ENCODE measurements around the gene VPS39.

DNA sequence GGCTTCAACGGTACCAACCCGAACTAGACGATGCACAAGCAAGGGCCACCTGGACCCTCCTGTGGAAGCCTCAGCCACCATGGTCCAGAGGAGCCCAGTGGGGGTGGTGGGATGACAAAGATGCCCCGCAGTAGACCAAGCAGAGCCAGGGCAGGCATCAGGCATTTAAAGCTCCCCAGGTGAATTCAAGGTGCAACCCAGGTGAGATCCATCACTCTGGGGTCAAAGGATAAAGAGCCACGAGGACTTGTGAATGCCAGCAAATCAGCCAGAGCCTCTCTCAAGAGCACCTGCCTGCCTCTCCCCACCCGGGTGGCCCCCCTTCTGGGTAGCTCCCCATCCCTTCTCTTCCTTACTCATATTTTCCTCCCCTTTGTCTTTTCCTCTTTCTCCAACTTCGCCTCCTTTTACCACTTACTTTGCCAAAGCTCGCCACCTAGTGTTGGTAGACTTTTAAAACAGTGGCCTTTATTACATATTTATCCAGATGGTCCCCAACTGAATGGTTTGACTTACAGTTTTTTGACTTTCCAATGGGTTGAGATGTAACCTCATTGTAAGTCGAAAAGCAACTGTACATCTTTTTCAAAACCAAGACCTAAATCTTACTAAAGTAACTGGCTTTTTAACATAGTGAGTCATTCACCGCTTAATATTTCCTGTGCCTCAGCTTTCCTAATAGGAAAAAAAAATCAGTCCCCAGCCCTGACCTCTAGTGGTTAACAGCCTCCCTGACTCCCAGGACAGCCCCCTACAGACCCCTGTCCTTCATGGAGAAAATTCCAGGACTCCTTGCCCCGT lies 70.4 kb downstream of the VPS39 start:
- TF ChIP-seq POLR2AphosphoS5 (IDR thresholded peaks at IDR 0.05; ENCODE audit: low read depth, low read length) (no peak), TAF1 (IDR thresholded peaks at IDR 0.05; ENCODE audit: borderline replicate concordance, insufficient read depth, low read length) (no peak), SIN3A (IDR thresholded peaks at IDR 0.05; ENCODE audit: borderline replicate concordance, insufficient read depth, low read length) (no peak), FOXP2 (optimal IDR thresholded peaks at IDR 0.05; ENCODE audit: borderline replicate concordance, extremely low read depth, extremely low read length, insufficient read depth) (no peak)
- TF ChIP-seq, protein P1, sequence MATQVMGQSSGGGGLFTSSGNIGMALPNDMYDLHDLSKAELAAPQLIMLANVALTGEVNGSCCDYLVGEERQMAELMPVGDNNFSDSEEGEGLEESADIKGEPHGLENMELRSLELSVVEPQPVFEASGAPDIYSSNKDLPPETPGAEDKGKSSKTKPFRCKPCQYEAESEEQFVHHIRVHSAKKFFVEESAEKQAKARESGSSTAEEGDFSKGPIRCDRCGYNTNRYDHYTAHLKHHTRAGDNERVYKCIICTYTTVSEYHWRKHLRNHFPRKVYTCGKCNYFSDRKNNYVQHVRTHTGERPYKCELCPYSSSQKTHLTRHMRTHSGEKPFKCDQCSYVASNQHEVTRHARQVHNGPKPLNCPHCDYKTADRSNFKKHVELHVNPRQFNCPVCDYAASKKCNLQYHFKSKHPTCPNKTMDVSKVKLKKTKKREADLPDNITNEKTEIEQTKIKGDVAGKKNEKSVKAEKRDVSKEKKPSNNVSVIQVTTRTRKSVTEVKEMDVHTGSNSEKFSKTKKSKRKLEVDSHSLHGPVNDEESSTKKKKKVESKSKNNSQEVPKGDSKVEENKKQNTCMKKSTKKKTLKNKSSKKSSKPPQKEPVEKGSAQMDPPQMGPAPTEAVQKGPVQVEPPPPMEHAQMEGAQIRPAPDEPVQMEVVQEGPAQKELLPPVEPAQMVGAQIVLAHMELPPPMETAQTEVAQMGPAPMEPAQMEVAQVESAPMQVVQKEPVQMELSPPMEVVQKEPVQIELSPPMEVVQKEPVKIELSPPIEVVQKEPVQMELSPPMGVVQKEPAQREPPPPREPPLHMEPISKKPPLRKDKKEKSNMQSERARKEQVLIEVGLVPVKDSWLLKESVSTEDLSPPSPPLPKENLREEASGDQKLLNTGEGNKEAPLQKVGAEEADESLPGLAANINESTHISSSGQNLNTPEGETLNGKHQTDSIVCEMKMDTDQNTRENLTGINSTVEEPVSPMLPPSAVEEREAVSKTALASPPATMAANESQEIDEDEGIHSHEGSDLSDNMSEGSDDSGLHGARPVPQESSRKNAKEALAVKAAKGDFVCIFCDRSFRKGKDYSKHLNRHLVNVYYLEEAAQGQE (IDR thresholded peaks at IDR 0.05; ENCODE audit: insufficient read depth in 1 of 2, low read depth in 2 of 2, low read length in 2 of 2) = no peak
